WTC11 (cell line): Measurements from ENCODE around the gene COL3A1. TPM values are rescaled to one million over a fixed set of nuclear protein-coding genes. Genes with fewer than 3 reads are reported as not detected.

Experiments used
- microRNA-seq: library from miRNA; unstranded; fragments of <30 nt; microRNA quantifications from one replicate; pipeline ENCODE4 v1.2.0, GENCODE V29; 2022; ENCODE audit warnings: borderline number of aligned reads
- total RNA-seq: library from RNA; stranded (reverse); gene quantifications from 3 replicates; pipeline ENCODE4 v1.2.3, GENCODE V29; 2021

COL3A1 gene
- total RNA-seq, 1 experiment from 2014 or later, result 0.61 TPM

Small RNA genes lying within 50 kb of the gene (microRNA-seq; reads per million reads assigned to microRNA genes)
- gene MIR1245A, result not detected
- gene MIR1245B, result not detected
- gene MIR3606, result not detected

Other genes starting within 250 kb of the COL3A1 start
- 16.0 to 18.4 TPM (median 17.2 TPM) in 3 replicates for gene COL5A2, start 205.4 kb downstream of the COL3A1 start, total RNA-seq